ENCODE data around the gene FBXL2. TPM values are rescaled to one million over a fixed set of nuclear protein-coding genes. Genes with fewer than 3 reads are reported as not detected.

Gene FBXL2
- total RNA-seq, 1 donor from 2014 or later: 21.6 TPM

DNA sequence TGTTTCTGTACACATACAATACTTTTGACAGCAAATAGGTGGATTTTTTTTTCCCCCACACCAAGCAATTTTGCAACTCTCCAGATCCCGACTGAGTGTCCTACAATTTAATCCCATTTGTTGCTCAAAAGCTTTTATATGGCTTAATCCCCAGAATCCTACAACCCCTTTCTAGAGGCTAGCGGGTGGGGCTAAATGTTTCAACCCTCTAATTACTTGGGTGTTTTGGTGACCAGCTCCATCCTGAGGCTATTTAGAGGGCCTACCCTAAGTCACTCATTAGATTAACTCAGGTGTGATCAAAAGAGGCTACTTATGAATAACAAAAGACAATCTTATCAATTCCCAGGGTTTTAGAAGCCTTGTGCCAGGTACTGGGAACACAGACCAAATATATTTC is 21.0 kb upstream of the FBXL2 start:
- Mint-ChIP-seq H3K36me3 (no peaks in the 10 kb centered on the region), H3K27ac (no peak overlapping the region), H3K4me3 (no peak overlapping the region), H3K27me3 (peaks cover 3% of the 10 kb centered on the region), H3K9me3 (no peaks in the 10 kb centered on the region), H3K4me1 (ENCODE audit: unreplicated experiment) (no peaks in the 10 kb centered on the region)
- no peak for TF ChIP-seq CTCF (conservative IDR thresholded peaks at IDR 0.05)
- DNase-seq (ENCODE audit: extremely low spot score, unreplicated experiment): no peak

DNA sequence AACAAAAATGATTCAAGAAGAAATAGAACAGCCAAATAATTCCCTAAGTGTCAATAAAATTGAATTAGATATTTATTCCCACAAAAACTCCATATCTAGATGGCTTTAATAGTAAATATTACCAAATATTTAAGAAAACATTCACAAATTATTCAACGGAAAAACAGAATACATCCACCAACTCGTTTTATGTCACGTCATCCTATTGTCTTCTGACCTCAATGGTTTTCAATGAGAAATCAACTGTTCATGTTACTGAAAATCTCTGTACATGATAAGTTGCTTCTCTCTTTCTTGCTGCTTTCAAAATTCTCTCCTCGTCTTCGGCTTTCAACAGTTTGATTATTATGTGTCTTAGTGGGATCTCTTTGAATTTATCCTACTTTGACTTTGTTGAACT is 17.1 kb upstream of the FBXL2 start:
- Mint-ChIP-seq H3K9me3 (no peaks in the 10 kb centered on the region), H3K36me3 (no peaks in the 10 kb centered on the region), H3K27ac (no peak overlapping the region), H3K4me3 (no peak overlapping the region), H3K4me1 (ENCODE audit: unreplicated experiment) (no peaks in the 10 kb centered on the region), H3K27me3 (no peaks in the 10 kb centered on the region)
- TF ChIP-seq CTCF (conservative IDR thresholded peaks at IDR 0.05): no peak
- no peak for DNase-seq (ENCODE audit: extremely low spot score, unreplicated experiment)

- Mint-ChIP-seq H3K4me1 (ENCODE audit: unreplicated experiment) (no peaks in the 10 kb centered on the region), H3K4me3 (no peak overlapping the region), H3K9me3 (no peaks in the 10 kb centered on the region), H3K36me3 (no peaks in the 10 kb centered on the region), H3K27me3 (no peaks in the 10 kb centered on the region), H3K27ac (no peak overlapping the region)
- no peak for TF ChIP-seq CTCF (conservative IDR thresholded peaks at IDR 0.05)
- no peak for DNase-seq (ENCODE audit: extremely low spot score, unreplicated experiment)
These were observed 7.9 kb upstream of the FBXL2 start for GRCh38 chr3:33269385-33269784.

- no peaks in the 10 kb centered on the region for H3K9me3 Mint-ChIP-seq
- no peak for TF ChIP-seq CTCF (conservative IDR thresholded peaks at IDR 0.05)
- H3K27me3 Mint-ChIP-seq: no peaks in the 10 kb centered on the region
- H3K4me3 Mint-ChIP-seq: no peak overlapping the region
- no peak for DNase-seq (ENCODE audit: extremely low spot score, unreplicated experiment)
- no peaks in the 10 kb centered on the region for H3K36me3 Mint-ChIP-seq
- no peak overlapping the region for H3K27ac Mint-ChIP-seq
- H3K4me1 Mint-ChIP-seq (ENCODE audit: unreplicated experiment): no peaks in the 10 kb centered on the region
These were observed 5.9 kb upstream of the FBXL2 start for GRCh38 chr3:33271324-33271723.

DNA sequence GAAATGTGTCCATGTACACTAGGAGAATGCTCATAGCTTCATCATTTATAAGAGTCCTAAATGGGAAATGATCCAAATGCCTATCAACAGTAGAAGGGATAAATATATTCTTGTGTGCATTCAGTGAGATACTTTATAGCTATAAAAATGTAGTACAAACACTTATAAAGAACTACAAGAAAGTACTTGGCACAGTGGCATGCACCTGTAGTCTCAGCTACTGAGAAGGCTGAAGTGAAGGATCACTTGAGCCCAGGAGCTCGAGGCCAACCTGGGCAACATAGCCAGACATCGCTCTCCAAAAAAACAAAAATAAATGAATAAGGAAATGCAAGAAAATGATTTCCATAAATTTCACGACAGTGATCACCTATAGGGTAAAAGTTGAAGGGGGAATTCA is 3.6 kb upstream of the FBXL2 start:
- no peaks in the 10 kb centered on the region for H3K9me3 Mint-ChIP-seq
- H3K27me3 Mint-ChIP-seq: no peaks in the 10 kb centered on the region
- no peak overlapping the region for H3K27ac Mint-ChIP-seq
- no peak overlapping the region for H3K4me3 Mint-ChIP-seq
- TF ChIP-seq CTCF (conservative IDR thresholded peaks at IDR 0.05): no peak
- no peak for DNase-seq (ENCODE audit: extremely low spot score, unreplicated experiment)
- H3K4me1 Mint-ChIP-seq (ENCODE audit: unreplicated experiment): peaks cover 6% of the 10 kb centered on the region
- H3K36me3 Mint-ChIP-seq: peaks cover 5% of the 10 kb centered on the region

DNA sequence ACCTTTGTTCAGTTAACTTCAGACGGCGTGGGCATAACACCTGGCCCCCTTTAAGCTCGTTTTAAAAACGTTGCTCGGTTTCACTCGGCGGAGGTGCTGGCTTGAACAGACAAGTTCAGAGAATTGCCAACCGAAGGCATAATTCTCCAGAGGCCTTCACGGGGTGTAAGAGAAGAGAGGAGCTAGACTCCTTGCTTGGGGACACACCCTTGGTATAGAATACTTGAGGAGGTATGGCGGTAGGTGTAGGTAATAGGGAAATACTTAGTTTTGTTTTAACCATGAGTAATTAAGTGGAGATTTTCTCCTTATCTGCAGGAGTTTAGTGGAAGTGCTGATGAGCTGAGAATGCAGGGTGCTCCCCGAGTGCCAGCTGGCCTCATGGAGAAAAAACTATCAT is 921 bp downstream of the FBXL2 start:
- Mint-ChIP-seq H3K27me3 (no peaks in the 10 kb centered on the region), H3K4me3 (peak overlapping the region; percentile 86), H3K9me3 (no peaks in the 10 kb centered on the region), H3K27ac (peak overlapping the region; percentile 79), H3K36me3 (peaks cover 8% of the 10 kb centered on the region), H3K4me1 (ENCODE audit: unreplicated experiment) (peaks cover 10% of the 10 kb centered on the region)
- no peak for DNase-seq (ENCODE audit: extremely low spot score, unreplicated experiment)
- no peak for TF ChIP-seq CTCF (conservative IDR thresholded peaks at IDR 0.05)
